Measurements from ENCODE around the gene MYO1F. TPM values are rescaled to one million over a fixed set of nuclear protein-coding genes. Genes with fewer than 3 reads are reported as not detected.

The MYO1F gene
- polyA plus RNA-seq, 1 donor (not counting 4 experiments of a cell fraction or from before 2014, with no cell fraction given) = 0.14 TPM

DNA sequence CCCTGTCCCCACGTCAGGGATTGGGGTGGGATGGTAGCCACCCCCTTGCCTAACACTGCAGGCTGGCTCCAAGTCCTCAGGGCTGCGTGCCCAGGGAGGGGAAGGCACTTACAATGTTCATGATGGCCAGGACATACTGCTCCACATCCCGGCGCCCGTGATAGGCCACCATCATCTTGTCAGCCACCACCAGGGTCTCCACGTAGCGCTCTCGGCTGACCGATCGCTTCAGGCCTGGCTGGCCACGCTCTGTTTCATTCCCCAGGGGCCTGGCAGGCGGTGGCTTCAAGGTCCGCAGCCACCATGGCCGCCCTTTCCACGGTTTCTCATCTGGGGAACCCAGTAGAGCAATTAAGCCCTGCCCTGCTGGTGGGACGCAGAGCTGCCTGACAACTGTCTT, 23.6 kb upstream of the MYO1F start:
- H3K9me3 ChIP-seq (ENCODE audit: control insufficient read depth, low read depth, low read length) = peaks cover 4% of the 10 kb centered on the region
- no peaks in the 10 kb centered on the region for H3K79me2 ChIP-seq (ENCODE audit: control insufficient read depth, insufficient read depth, low read length)
- H3K4me3 ChIP-seq (ENCODE audit: control insufficient read depth in 2 of 3, extremely low read depth in 1 of 3, insufficient read depth in 2 of 3, low read depth in 1 of 3, low read length in 3 of 3) = no peak overlapping the region
- H3K27me3 ChIP-seq (ENCODE audit: control insufficient read depth, extremely low read depth, insufficient read depth, low read length) = no peaks in the 10 kb centered on the region
- TF ChIP-seq, protein P1, sequence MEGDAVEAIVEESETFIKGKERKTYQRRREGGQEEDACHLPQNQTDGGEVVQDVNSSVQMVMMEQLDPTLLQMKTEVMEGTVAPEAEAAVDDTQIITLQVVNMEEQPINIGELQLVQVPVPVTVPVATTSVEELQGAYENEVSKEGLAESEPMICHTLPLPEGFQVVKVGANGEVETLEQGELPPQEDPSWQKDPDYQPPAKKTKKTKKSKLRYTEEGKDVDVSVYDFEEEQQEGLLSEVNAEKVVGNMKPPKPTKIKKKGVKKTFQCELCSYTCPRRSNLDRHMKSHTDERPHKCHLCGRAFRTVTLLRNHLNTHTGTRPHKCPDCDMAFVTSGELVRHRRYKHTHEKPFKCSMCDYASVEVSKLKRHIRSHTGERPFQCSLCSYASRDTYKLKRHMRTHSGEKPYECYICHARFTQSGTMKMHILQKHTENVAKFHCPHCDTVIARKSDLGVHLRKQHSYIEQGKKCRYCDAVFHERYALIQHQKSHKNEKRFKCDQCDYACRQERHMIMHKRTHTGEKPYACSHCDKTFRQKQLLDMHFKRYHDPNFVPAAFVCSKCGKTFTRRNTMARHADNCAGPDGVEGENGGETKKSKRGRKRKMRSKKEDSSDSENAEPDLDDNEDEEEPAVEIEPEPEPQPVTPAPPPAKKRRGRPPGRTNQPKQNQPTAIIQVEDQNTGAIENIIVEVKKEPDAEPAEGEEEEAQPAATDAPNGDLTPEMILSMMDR (optimal IDR thresholded peaks at IDR 0.05 in 1 of 3, IDR thresholded peaks at IDR 0.05 in 1 of 3, conservative IDR thresholded peaks at IDR 0.05 in 1 of 3; ENCODE audit: extremely low read depth in 1 of 3, insufficient read depth in 2 of 3, low read length in 3 of 3) = no peak
- TF ChIP-seq EZH2 (IDR thresholded peaks at IDR 0.05; ENCODE audit: low read length) = no peak
- H2AFZ ChIP-seq (ENCODE audit: control insufficient read depth, low read length) = no peak overlapping the region
- no peak overlapping the region for H3K4me2 ChIP-seq (ENCODE audit: control insufficient read depth, extremely low read depth, insufficient read depth, low read depth, low read length)
- dilution Hi-C loops (cut with MboI; ENCODE audit: extremely low pct_ligation_motif_present, low sequenced_read_pairs) = no loop called here
- no peaks in the 10 kb centered on the region for H4K20me1 ChIP-seq (ENCODE audit: control insufficient read depth, extremely low read depth, insufficient read depth, low read length)
- DNase-seq (ENCODE audit: low read depth, low spot score) (no peak), FAIRE-seq (no peak)
- no peaks in the 10 kb centered on the region for H3K36me3 ChIP-seq (ENCODE audit: control insufficient read depth in 2 of 2, extremely low read depth in 1 of 2, insufficient read depth in 2 of 2, low read length in 2 of 2)
- no peaks in the 10 kb centered on the region for H3K9me1 ChIP-seq (ENCODE audit: control insufficient read depth, extremely low read depth, insufficient read depth, low read length)
- no peak overlapping the region for H3K27ac ChIP-seq (ENCODE audit: control insufficient read depth, insufficient read depth, low read length)
- H3K9ac ChIP-seq (ENCODE audit: control insufficient read depth, extremely low read depth, insufficient read depth, low read length) = no peak overlapping the region
- H3K4me1 ChIP-seq (ENCODE audit: control insufficient read depth, extremely low read depth, insufficient read depth, low read length) = no peaks in the 10 kb centered on the region

DNA sequence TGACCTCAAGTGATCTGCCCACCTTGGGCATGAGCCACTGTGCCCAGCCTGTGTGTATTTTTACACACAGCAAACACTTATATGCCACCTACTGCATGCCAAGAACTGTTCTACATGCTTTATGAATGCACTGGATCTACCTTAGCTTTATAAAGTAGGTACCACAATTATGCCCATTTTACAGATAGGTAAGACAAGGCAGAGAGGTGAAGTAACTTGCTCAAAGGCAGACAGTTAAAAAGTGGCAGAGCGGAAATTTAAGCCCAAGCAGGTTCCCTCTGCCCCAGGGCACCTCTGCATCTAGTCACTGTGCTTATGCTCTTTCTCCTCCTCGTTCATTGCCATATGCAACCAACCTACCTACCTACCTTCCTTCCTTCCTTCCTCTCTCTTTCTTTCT, 22.8 kb upstream of the MYO1F start:
- Histone ChIP-seq H3K4me2 (ENCODE audit: control insufficient read depth, extremely low read depth, insufficient read depth, low read depth, low read length) (no peak overlapping the region), H3K9me1 (ENCODE audit: control insufficient read depth, extremely low read depth, insufficient read depth, low read length) (no peaks in the 10 kb centered on the region), H3K27me3 (ENCODE audit: control insufficient read depth, extremely low read depth, insufficient read depth, low read length) (no peaks in the 10 kb centered on the region), H3K36me3 (ENCODE audit: control insufficient read depth in 2 of 2, extremely low read depth in 1 of 2, insufficient read depth in 2 of 2, low read length in 2 of 2) (no peaks in the 10 kb centered on the region), H3K9me3 (ENCODE audit: control insufficient read depth, low read depth, low read length) (peaks cover 4% of the 10 kb centered on the region), H4K20me1 (ENCODE audit: control insufficient read depth, extremely low read depth, insufficient read depth, low read length) (no peaks in the 10 kb centered on the region), H2AFZ (ENCODE audit: control insufficient read depth, low read length) (no peak overlapping the region), H3K4me3 (ENCODE audit: control insufficient read depth in 2 of 3, extremely low read depth in 1 of 3, insufficient read depth in 2 of 3, low read depth in 1 of 3, low read length in 3 of 3) (no peak overlapping the region), H3K27ac (ENCODE audit: control insufficient read depth, insufficient read depth, low read length) (no peak overlapping the region), H3K4me1 (ENCODE audit: control insufficient read depth, extremely low read depth, insufficient read depth, low read length) (no peaks in the 10 kb centered on the region), H3K9ac (ENCODE audit: control insufficient read depth, extremely low read depth, insufficient read depth, low read length) (no peak overlapping the region), H3K79me2 (ENCODE audit: control insufficient read depth, insufficient read depth, low read length) (no peaks in the 10 kb centered on the region)
- FAIRE-seq (no peak), DNase-seq (ENCODE audit: low read depth, low spot score) (no peak)
- dilution Hi-C loops (cut with MboI; ENCODE audit: extremely low pct_ligation_motif_present, low sequenced_read_pairs) = no loop called here
- TF ChIP-seq, protein P1 (optimal IDR thresholded peaks at IDR 0.05 in 1 of 3, IDR thresholded peaks at IDR 0.05 in 1 of 3, conservative IDR thresholded peaks at IDR 0.05 in 1 of 3; ENCODE audit: extremely low read depth in 1 of 3, insufficient read depth in 2 of 3, low read length in 3 of 3) = no peak
- TF ChIP-seq EZH2 (IDR thresholded peaks at IDR 0.05; ENCODE audit: low read length) = no peak
